IMR-90 (cell line): ENCODE measurements around the gene KIAA0232. TPM values are rescaled to one million over a fixed set of nuclear protein-coding genes. Genes with fewer than 3 reads are reported as not detected.

Experiments used
- ATAC-seq: fragments of 200-7000 bp; cut with Tn5 transposase; 2 replicates; pipeline ENCODE4 v1.9.1; 2020; ENCODE audit warnings: low read depth, mild to moderate bottlenecking, moderate library complexity
- BruUV-seq: library from RNA; stranded (reverse); fragments of 400-500 nt; replicated peaks from 2 replicates; lab custom pipeline; 2021; lab: Mats Ljungman, UMichigan
- CTCF ChIA-PET: fragments of 300-600 bp; formaldehyde crosslinking; extraction: SDS; loops from one replicate; lab custom pipeline; 2021; ENCODE audit warnings: antibody characterized with exemption; lab: Yijun Ruan, JAX
- POLR2A ChIA-PET: fragments of 300-600 bp; sonication (Branson Sonifier 250); formaldehyde crosslinking; loops from one replicate; lab custom pipeline; 2022; ENCODE audit warnings: antibody characterized with exemption; ENCODE audit not compliant: unreplicated experiment; lab: Charles Lee
- DNase-seq: peaks from one replicate; pipeline ENCODE4 v3.0.0; 2013
- H2AFZ ChIP-seq: replicated peaks from 2 replicates; pipeline ENCODE3; 2013; ENCODE audit warnings: low read length, mild to moderate bottlenecking; ENCODE audit not compliant: poor library complexity
- H2AK5ac ChIP-seq: 2 replicates; pipeline ENCODE4 v1.6.1; 2013; ENCODE audit warnings: low read depth, low read length, inconsistent platforms
- H2AK9ac ChIP-seq: replicated peaks from 2 replicates; pipeline ENCODE3; 2013; ENCODE audit warnings: mild to moderate bottlenecking, low read depth, low read length, moderate library complexity; ENCODE audit not compliant: poor library complexity
- H2BK120ac ChIP-seq: 2 replicates; pipeline ENCODE4 v1.6.1; 2013; ENCODE audit warnings: low read depth, low read length, inconsistent platforms
- H2BK15ac ChIP-seq: 3 replicates; pipeline ENCODE4 v1.6.1; 2013; ENCODE audit warnings: low read depth, low read length, inconsistent platforms
- H2BK20ac ChIP-seq: 2 replicates; pipeline ENCODE4 v1.6.1; 2013; ENCODE audit warnings: low read depth, mild to moderate bottlenecking, inconsistent platforms, low read length, moderate library complexity
- H2BK5ac ChIP-seq: 2 replicates; pipeline ENCODE4 v1.6.1; 2013; ENCODE audit warnings: mild to moderate bottlenecking, low read depth, low read length, inconsistent platforms; ENCODE audit not compliant: poor library complexity, severe bottlenecking
- H3K14ac ChIP-seq: replicated peaks from 2 replicates; pipeline ENCODE4 v1.6.1; 2013; ENCODE audit warnings: low read depth, low read length, inconsistent platforms
- H3K18ac ChIP-seq: 2 replicates; pipeline ENCODE4 v1.6.1; 2013; ENCODE audit warnings: low read depth, low read length, control low read depth
- H3K23ac ChIP-seq: 2 replicates; pipeline ENCODE4 v1.6.1; 2013; ENCODE audit warnings: low read depth, low read length, inconsistent platforms
- H3K27ac ChIP-seq: 2 replicates; pipeline ENCODE4 v1.5.1; 2013; ENCODE audit warnings: mild to moderate bottlenecking, control low read depth, low read length; ENCODE audit not compliant: insufficient read depth
- H3K27me3 ChIP-seq: 2 replicates; pipeline ENCODE4 v1.6.1; 2013; ENCODE audit warnings: low read length; ENCODE audit not compliant: control insufficient read depth, insufficient read depth
- H3K36me3 ChIP-seq: 2 replicates; pipeline ENCODE4 v1.6.1; 2013; ENCODE audit warnings: low read length, mixed read lengths; ENCODE audit not compliant: control insufficient read depth, insufficient read depth
- H3K4ac ChIP-seq: 2 replicates; pipeline ENCODE4 v1.6.1; 2013; ENCODE audit warnings: low read depth, low read length, inconsistent platforms
- H3K4me1 ChIP-seq: 2 replicates; pipeline ENCODE4 v1.6.1; 2013; ENCODE audit warnings: low read length, mixed read lengths; ENCODE audit not compliant: control insufficient read depth, insufficient read depth
- H3K4me2 ChIP-seq: 2 replicates; pipeline ENCODE4 v1.6.1; 2013; ENCODE audit warnings: low read depth, mild to moderate bottlenecking, control low read depth, low read length, moderate library complexity
- H3K4me3 ChIP-seq: 2 replicates; pipeline ENCODE4 v1.5.1; 2013; ENCODE audit warnings: low read depth, mild to moderate bottlenecking, control low read depth, low read length, moderate library complexity; ENCODE audit not compliant: insufficient read depth
- H3K56ac ChIP-seq: 2 replicates; pipeline ENCODE4 v1.6.1; 2013; ENCODE audit warnings: low read length, inconsistent platforms; ENCODE audit not compliant: insufficient read depth; ENCODE audit errors: extremely low read depth
- H3K79me1 ChIP-seq, 2 experiments: 2 replicates each; pipeline ENCODE4 v1.6.1; 2013; ENCODE audit warnings: low read length in 2 of 2, inconsistent platforms in 1 of 2, low read depth in 1 of 2
- H3K9ac ChIP-seq: 2 replicates; pipeline ENCODE4 v1.6.1; 2013; ENCODE audit warnings: low read depth, low read length, control low read depth
- H3K9me1 ChIP-seq: 2 replicates; pipeline ENCODE4 v1.6.1; 2013; ENCODE audit warnings: low read length, inconsistent platforms; ENCODE audit not compliant: insufficient read depth
- H3K9me3 ChIP-seq: 2 replicates; pipeline ENCODE4 v1.6.1; 2013; ENCODE audit warnings: low read length; ENCODE audit not compliant: control insufficient read depth, insufficient read depth
- H4K20me1 ChIP-seq: 2 replicates; pipeline ENCODE4 v1.6.1; 2013; ENCODE audit warnings: low read length, inconsistent platforms; ENCODE audit not compliant: insufficient read depth
- H4K5ac ChIP-seq: 2 replicates; pipeline ENCODE4 v1.6.1; 2013; ENCODE audit warnings: mild to moderate bottlenecking, low read depth, low read length, control low read depth
- H4K8ac ChIP-seq, 2 experiments: 2 replicates each; pipeline ENCODE4 v1.6.1; 2013; ENCODE audit warnings: low read depth in 2 of 2, low read length in 2 of 2, control low read depth in 1 of 2, inconsistent platforms in 1 of 2
- H4K91ac ChIP-seq: 2 replicates; pipeline ENCODE4 v1.6.1; 2013; ENCODE audit warnings: low read depth, low read length, inconsistent platforms; ENCODE audit not compliant: insufficient read depth
- WGBS, 2 experiments: methylation state at CpG; one replicate each; pipeline versions ENCODE4 v1.1.5 to v1.1.7; 2013; ENCODE audit warnings: missing lambda C conversion rate in 2 of 2; ENCODE audit not compliant: insufficient read length in 1 of 2; ENCODE audit errors: extremely low coverage in 2 of 2; 5-methylcytosine and 5-hydroxymethylcytosine counted together
- dilution Hi-C: fragments of 300-500 bp; cut with HindIII; formaldehyde crosslinking; loops from one replicate; pipeline ENCODE4 v1.14.3; 2018; ENCODE audit warnings: low sequenced_read_pairs; ENCODE audit not compliant: unreplicated experiment
- in situ Hi-C: fragments of 300-500 bp; cut with MboI; formaldehyde crosslinking; loops from 3 replicates; pipeline ENCODE4 v1.14.3; 2019; ENCODE audit warnings: low sequenced_read_pairs, inconsistent platforms, mixed read lengths
- intact Hi-C: fragments of 100-400 bp; cut with micrococcal nuclease; formaldehyde crosslinking; loops from 2 replicates; pipeline ENCODE4 v1.10.0; 2022
- polyA plus RNA-seq, 3 experiments: library from polyadenylated mRNA; depleted of rRNA; stranded (reverse); fragments of >200 nt; gene quantifications; 2 replicates each; pipeline ENCODE4 v1.2.3, GENCODE V29; 2012; ENCODE audit warnings: low replicate concordance in 1 of 3
- total RNA-seq: library from RNA; depleted of rRNA; stranded (reverse); fragments of >200 nt; gene quantifications from 2 replicates; pipeline ENCODE4 v1.2.3, GENCODE V29; 2012
- TF ChIP-seq, protein P1 (sequence below): fragments of 150-350 bp; IDR thresholded peaks from 2 replicates; pipeline ENCODE4 v1.6.1; 2016; ENCODE audit warnings: low read depth, mild to moderate bottlenecking, low read length, moderate library complexity, borderline replicate concordance

The KIAA0232 gene
- total and polyA plus RNA-seq, 2 of the 4 experiments (the other 2 are of a cell fraction), result 6.8 to 19.5 TPM

DNA sequence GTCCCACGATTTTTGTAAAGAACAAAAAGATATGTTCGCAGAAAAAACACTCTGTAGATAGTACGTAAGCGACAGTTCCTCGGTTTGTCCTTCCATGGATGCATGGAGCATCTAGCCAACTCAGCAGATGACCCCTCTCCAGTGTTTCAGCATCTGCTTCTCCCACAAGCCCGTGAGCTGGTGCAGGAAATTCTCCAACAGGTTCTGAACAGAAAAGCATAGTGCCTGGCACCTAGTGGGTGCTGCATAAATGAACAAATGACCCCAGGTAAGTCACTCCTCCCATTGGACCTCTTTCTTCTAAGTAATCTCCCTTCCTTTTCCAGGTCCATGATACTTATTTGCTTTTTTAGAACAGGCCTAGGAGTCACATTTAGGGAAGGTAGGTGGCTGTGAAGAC lies 966 bp upstream of the KIAA0232 start:
- no peak overlapping the region; a peak in 1 of 4 replicates for H4K8ac ChIP-seq
- H3K14ac ChIP-seq, result no peak overlapping the region
- no peak overlapping the region for H3K56ac ChIP-seq
- peaks cover 4% of the 10 kb centered on the region for H3K4me1 ChIP-seq
- H4K20me1 ChIP-seq, result peaks cover 29% of the 10 kb centered on the region
- no peak overlapping the region for H2BK15ac ChIP-seq
- intact Hi-C loops (loop anchor here (10.0 kb wide), 1 partner anchor 203 kb away; no protein-coding TSS in a partner anchor), in situ Hi-C loops (no loop called here), dilution Hi-C loops (no loop called here)
- peak overlapping the region; percentile 58 for H3K4me2 ChIP-seq
- BruUV-seq, result no TSS peak
- H3K27ac ChIP-seq, result no peak overlapping the region
- H3K9me3 ChIP-seq, result no peaks in the 10 kb centered on the region
- H2BK5ac ChIP-seq, result no peak overlapping the region
- no peaks in the 10 kb centered on the region for H3K36me3 ChIP-seq
- H3K4me3 ChIP-seq, result peak overlapping the region; percentile 78; the same call in 1 of the 2 replicates
- H3K18ac ChIP-seq, result no peak overlapping the region
- no peak overlapping the region for H2AK9ac ChIP-seq
- ChIA-PET CTCF (no interaction called here), POLR2A (no interaction called here)
- H3K9me1 ChIP-seq, result peaks cover 9% of the 10 kb centered on the region
- ATAC-seq (no peak), DNase-seq (no peak)
- TF ChIP-seq, protein P1, sequence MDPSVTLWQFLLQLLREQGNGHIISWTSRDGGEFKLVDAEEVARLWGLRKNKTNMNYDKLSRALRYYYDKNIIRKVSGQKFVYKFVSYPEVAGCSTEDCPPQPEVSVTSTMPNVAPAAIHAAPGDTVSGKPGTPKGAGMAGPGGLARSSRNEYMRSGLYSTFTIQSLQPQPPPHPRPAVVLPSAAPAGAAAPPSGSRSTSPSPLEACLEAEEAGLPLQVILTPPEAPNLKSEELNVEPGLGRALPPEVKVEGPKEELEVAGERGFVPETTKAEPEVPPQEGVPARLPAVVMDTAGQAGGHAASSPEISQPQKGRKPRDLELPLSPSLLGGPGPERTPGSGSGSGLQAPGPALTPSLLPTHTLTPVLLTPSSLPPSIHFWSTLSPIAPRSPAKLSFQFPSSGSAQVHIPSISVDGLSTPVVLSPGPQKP, result no peak
- no peak overlapping the region for H2AFZ ChIP-seq
- no peak overlapping the region for H4K91ac ChIP-seq
- no peak overlapping the region for H3K9ac ChIP-seq
- peak overlapping the region; percentile 72; the same call in 1 of the 2 replicates for H3K4ac ChIP-seq
- no peak overlapping the region for H2BK120ac ChIP-seq
- peaks cover 6 to 27% of the 10 kb centered on the region in 2 experiments for H3K79me1 ChIP-seq
- WGBS, 2 experiments, result 88% methylated on average over 5 of the region's 6 CpGs; no CpG with 5 or more reads in 1 of the 2 experiments
- no peak overlapping the region; the same call in 1 of the 2 replicates for H3K23ac ChIP-seq
- H2AK5ac ChIP-seq, result no peak overlapping the region; the same call in 1 of the 2 replicates
- peaks cover 4% of the 10 kb centered on the region for H3K27me3 ChIP-seq
- no peak overlapping the region for H4K5ac ChIP-seq
- no peak overlapping the region for H2BK20ac ChIP-seq
